Peyer's patch (tissue), 4 donors: Measurements from ENCODE around the gene KCNE4.

ENCODE experiments used
- POLR2A ChIP-seq, 2 donors: fragments of 450-650 bp; IDR thresholded peaks; one replicate each; pipeline ENCODE4 v1.5.1; 2017; ENCODE audit warnings: antibody characterized with exemption in 2 of 2, mild to moderate bottlenecking in 2 of 2, moderate library complexity in 2 of 2
- TF ChIP-seq, protein P1 (sequence below), 6 experiments: fragments of 450-650 bp in 4 of 6; fragments of 200-600 bp in 2 of 6; sonication (generic) in 1 of 6; IDR thresholded peaks; one replicate each; pipeline ENCODE4 v1.5.1; 2017 to 2019; ENCODE audit warnings: antibody characterized with exemption in 6 of 6, mild to moderate bottlenecking in 3 of 6, moderate library complexity in 1 of 6

- TF ChIP-seq, protein P1, sequence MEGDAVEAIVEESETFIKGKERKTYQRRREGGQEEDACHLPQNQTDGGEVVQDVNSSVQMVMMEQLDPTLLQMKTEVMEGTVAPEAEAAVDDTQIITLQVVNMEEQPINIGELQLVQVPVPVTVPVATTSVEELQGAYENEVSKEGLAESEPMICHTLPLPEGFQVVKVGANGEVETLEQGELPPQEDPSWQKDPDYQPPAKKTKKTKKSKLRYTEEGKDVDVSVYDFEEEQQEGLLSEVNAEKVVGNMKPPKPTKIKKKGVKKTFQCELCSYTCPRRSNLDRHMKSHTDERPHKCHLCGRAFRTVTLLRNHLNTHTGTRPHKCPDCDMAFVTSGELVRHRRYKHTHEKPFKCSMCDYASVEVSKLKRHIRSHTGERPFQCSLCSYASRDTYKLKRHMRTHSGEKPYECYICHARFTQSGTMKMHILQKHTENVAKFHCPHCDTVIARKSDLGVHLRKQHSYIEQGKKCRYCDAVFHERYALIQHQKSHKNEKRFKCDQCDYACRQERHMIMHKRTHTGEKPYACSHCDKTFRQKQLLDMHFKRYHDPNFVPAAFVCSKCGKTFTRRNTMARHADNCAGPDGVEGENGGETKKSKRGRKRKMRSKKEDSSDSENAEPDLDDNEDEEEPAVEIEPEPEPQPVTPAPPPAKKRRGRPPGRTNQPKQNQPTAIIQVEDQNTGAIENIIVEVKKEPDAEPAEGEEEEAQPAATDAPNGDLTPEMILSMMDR (IDR thresholded peaks at IDR 0.05): no peak
- no peak for TF ChIP-seq POLR2A (IDR thresholded peaks at IDR 0.05)
Measured at GRCh38 chr2:223075301-223076270, 23.6 kb downstream of the KCNE4 start.
